Measurements from ENCODE around the gene TCN2.
"Not testable (repeated sequence)": the region's sequence is repeated elsewhere in the genome, so short reads cannot be mapped to it uniquely, and the experiment has no call there.

The TCN2 gene

GRCh38 chr22:30564761-30565119, 42.2 kb upstream of the TCN2 start:
- FAIRE-seq: no peak
- no peak for TF ChIP-seq CTCF (IDR thresholded peaks at IDR 0.05; ENCODE audit: insufficient read depth, missing control alignments)
- no peak for DNase-seq (ENCODE audit: insufficient read length, low spot score)

DNA sequence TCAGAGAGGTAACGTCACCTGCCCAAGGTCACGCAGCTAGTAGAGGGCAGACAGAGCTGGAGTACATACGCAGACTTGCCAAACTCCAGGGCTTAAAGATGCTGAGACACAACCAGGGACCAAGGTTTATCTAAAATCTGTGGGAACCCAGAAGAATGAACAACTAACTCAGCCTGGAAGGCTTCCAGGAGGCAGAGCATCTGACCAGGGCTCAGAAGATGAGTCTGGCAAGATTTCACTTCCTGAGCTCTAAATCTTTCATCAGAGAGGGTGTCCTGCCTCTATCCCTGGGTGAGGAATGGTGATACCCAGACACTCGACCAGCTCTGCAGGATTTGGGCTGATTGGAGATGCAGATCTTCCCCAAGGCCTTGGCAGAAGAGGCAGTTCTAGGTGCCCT, 41.6 kb upstream of the TCN2 start:
- no peak for FAIRE-seq
- TF ChIP-seq CTCF (IDR thresholded peaks at IDR 0.05; ENCODE audit: insufficient read depth, missing control alignments): no peak
- DNase-seq (ENCODE audit: insufficient read length, low spot score): no peak

DNA sequence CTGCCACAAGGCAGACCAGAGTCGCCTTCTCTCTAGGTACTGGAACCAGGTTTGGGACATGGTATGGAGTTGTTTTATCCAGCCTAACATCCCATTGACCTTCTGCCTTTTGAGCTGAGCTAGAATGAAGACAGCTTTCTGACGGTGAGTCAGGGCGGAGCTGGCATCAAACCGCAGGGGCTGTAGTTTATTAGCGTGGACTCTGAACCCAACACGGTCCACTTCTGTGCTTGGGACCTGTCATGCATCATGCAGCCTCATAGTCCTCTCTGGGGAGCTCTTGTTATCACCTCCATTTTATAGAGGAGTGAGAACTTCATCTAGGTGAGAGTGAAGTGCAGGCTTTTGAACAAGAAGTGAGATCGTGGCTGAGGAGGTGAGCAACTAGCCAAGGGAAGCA, 40.8 kb upstream of the TCN2 start:
- FAIRE-seq (no peak), DNase-seq (ENCODE audit: insufficient read length, low spot score) (no peak)
- TF ChIP-seq CTCF (IDR thresholded peaks at IDR 0.05; ENCODE audit: insufficient read depth, missing control alignments): no peak

GRCh38 chr22:30567277-30567676, 39.7 kb upstream of the TCN2 start:
- DNase-seq (ENCODE audit: insufficient read length, low spot score); FAIRE-seq: not testable (repeated sequence)

DNA sequence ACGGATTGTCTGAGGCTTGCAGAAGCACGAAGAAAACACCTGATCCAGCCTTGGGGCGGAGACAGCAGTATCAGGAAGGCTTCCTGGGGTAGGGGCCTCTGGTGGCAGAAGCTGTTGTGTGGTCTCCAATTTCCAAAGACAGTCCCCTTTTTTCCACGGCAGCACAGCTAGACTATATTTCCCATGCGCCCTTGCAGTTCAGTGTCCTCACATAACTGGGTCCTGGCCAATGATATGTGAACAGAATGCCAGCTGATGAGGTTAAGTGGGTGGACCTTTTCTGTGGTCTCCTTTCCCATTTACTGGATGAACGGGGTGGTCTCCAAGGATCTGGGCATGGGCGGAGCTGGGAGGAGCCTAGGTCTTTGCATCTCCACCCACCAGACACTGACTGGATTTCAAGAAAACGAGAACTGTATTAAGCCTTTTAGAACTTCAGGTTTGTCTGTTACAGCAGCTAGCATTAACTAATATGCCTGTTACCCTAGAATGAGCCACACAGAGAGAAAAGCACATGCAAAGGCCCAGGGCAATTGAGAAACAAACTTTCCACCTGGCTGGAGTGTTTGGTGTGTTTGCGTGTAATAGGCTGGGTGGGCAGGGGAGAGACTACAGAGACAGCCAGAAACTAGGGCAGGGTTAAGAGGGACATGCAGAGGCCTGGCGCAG, 38.7 kb upstream of the TCN2 start:
- FAIRE-seq: no peak
- TF ChIP-seq CTCF (IDR thresholded peaks at IDR 0.05; ENCODE audit: insufficient read depth, missing control alignments): no peak
- DNase-seq (ENCODE audit: insufficient read length, low spot score): no peak

GRCh38 chr22:30569674-30570202, 37.2 kb upstream of the TCN2 start:
- DNase-seq (ENCODE audit: insufficient read length, low spot score) (no peak), FAIRE-seq (no peak)
- no peak for TF ChIP-seq CTCF (IDR thresholded peaks at IDR 0.05; ENCODE audit: insufficient read depth, missing control alignments)

GRCh38 chr22:30572210-30572609, 34.8 kb upstream of the TCN2 start:
- no peak for TF ChIP-seq CTCF (IDR thresholded peaks at IDR 0.05; ENCODE audit: insufficient read depth, missing control alignments)
- FAIRE-seq: no peak

More at GRCh38 chr22:30572210-30572609, 34.8 kb upstream of the TCN2 start:
- no peak for DNase-seq (ENCODE audit: insufficient read length, low spot score)
